Measurements from ENCODE around the gene AUTS2. TPM values are rescaled to one million over a fixed set of nuclear protein-coding genes. Genes with fewer than 3 reads are reported as not detected.

The AUTS2 gene
- total RNA-seq, 1 donor from 2014 or later, result 80.6 TPM

GRCh38 chr7:69769826-69770225 lies 171.6 kb downstream of the AUTS2 start:
- Mint-ChIP-seq H3K27ac (ENCODE audit: unreplicated experiment) (no peak overlapping the region), H3K27me3 (ENCODE audit: unreplicated experiment) (no peaks in the 10 kb centered on the region), H3K4me3 (ENCODE audit: unreplicated experiment) (no peak overlapping the region), H3K9me3 (ENCODE audit: unreplicated experiment) (no peaks in the 10 kb centered on the region), H3K4me1 (ENCODE audit: unreplicated experiment) (peaks cover 40% of the 10 kb centered on the region), H3K36me3 (ENCODE audit: unreplicated experiment) (no peaks in the 10 kb centered on the region)
- no peak for TF ChIP-seq CTCF (IDR thresholded peaks at IDR 0.05)
- DNase-seq (ENCODE audit: extremely low spot score, unreplicated experiment), result no peak

- Mint-ChIP-seq H3K9me3 (ENCODE audit: unreplicated experiment) (no peaks in the 10 kb centered on the region), H3K4me3 (ENCODE audit: unreplicated experiment) (no peak overlapping the region), H3K27ac (ENCODE audit: unreplicated experiment) (no peak overlapping the region), H3K4me1 (ENCODE audit: unreplicated experiment) (peaks cover 46% of the 10 kb centered on the region), H3K36me3 (ENCODE audit: unreplicated experiment) (no peaks in the 10 kb centered on the region), H3K27me3 (ENCODE audit: unreplicated experiment) (no peaks in the 10 kb centered on the region)
- no peak for DNase-seq (ENCODE audit: extremely low spot score, unreplicated experiment)
- no peak for TF ChIP-seq CTCF (IDR thresholded peaks at IDR 0.05)
Measured at GRCh38 chr7:69770613-69771012, 172.3 kb downstream of the AUTS2 start.

GRCh38 chr7:69772718-69773436 lies 174.6 kb downstream of the AUTS2 start:
- Mint-ChIP-seq H3K36me3 (ENCODE audit: unreplicated experiment) (no peaks in the 10 kb centered on the region), H3K27me3 (ENCODE audit: unreplicated experiment) (no peaks in the 10 kb centered on the region), H3K27ac (ENCODE audit: unreplicated experiment) (no peak overlapping the region), H3K9me3 (ENCODE audit: unreplicated experiment) (no peaks in the 10 kb centered on the region), H3K4me3 (ENCODE audit: unreplicated experiment) (no peak overlapping the region), H3K4me1 (ENCODE audit: unreplicated experiment) (peaks cover 65% of the 10 kb centered on the region)
- no peak for DNase-seq (ENCODE audit: extremely low spot score, unreplicated experiment)
- TF ChIP-seq CTCF (IDR thresholded peaks at IDR 0.05), result no peak

- Mint-ChIP-seq H3K27ac (ENCODE audit: unreplicated experiment) (no peak overlapping the region), H3K9me3 (ENCODE audit: unreplicated experiment) (no peaks in the 10 kb centered on the region), H3K4me1 (ENCODE audit: unreplicated experiment) (peaks cover 63% of the 10 kb centered on the region), H3K4me3 (ENCODE audit: unreplicated experiment) (no peak overlapping the region), H3K36me3 (ENCODE audit: unreplicated experiment) (no peaks in the 10 kb centered on the region), H3K27me3 (ENCODE audit: unreplicated experiment) (no peaks in the 10 kb centered on the region)
- no peak for TF ChIP-seq CTCF (IDR thresholded peaks at IDR 0.05)
- no peak for DNase-seq (ENCODE audit: extremely low spot score, unreplicated experiment)
Measured at GRCh38 chr7:69773535-69774225, 175.4 kb downstream of the AUTS2 start.

- peak overlapping the region; percentile 78 for H3K27ac Mint-ChIP-seq (ENCODE audit: unreplicated experiment)
- peaks cover 55% of the 10 kb centered on the region for H3K4me1 Mint-ChIP-seq (ENCODE audit: unreplicated experiment)
- no peak for TF ChIP-seq CTCF (IDR thresholded peaks at IDR 0.05)
- H3K27me3 Mint-ChIP-seq (ENCODE audit: unreplicated experiment), result no peaks in the 10 kb centered on the region
- no peaks in the 10 kb centered on the region for H3K36me3 Mint-ChIP-seq (ENCODE audit: unreplicated experiment)
- no peak for DNase-seq (ENCODE audit: extremely low spot score, unreplicated experiment)
- H3K9me3 Mint-ChIP-seq (ENCODE audit: unreplicated experiment), result no peaks in the 10 kb centered on the region
- H3K4me3 Mint-ChIP-seq (ENCODE audit: unreplicated experiment), result no peak overlapping the region
Measured at GRCh38 chr7:69775231-69775771, 177.0 kb downstream of the AUTS2 start.
